T follicular helper cell (primary cell): ENCODE results near the gene KRTAP10-5.
"Not testable (repeated sequence)": the region's sequence is repeated elsewhere in the genome, so short reads cannot be mapped to it uniquely, and the experiment has no call there.

Experiments
- DNase-seq: peaks from one replicate; pipeline ENCODE4 v3.0.0-alpha.2; 2020; ENCODE audit warnings: low read depth
- total RNA-seq, 2 experiments: gene quantifications; one replicate each; lab custom pipeline; 2026; lab: John Stamatoyannopoulos, UW

The KRTAP10-5 gene, protein sequence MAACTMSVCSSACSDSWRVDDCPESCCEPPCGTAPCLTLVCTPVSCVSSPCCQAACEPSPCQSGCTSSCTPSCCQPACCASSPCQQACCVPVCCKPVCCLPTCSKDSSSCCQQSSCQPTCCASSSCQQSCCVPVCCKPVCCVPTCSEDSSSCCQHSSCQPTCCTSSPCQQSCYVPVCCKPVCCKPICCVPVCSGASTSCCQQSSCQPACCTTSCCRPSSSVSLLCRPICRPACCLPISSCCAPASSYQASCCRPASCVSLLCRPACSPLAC
- total RNA-seq, result 0 reads per million in 2 experiments

DNA sequence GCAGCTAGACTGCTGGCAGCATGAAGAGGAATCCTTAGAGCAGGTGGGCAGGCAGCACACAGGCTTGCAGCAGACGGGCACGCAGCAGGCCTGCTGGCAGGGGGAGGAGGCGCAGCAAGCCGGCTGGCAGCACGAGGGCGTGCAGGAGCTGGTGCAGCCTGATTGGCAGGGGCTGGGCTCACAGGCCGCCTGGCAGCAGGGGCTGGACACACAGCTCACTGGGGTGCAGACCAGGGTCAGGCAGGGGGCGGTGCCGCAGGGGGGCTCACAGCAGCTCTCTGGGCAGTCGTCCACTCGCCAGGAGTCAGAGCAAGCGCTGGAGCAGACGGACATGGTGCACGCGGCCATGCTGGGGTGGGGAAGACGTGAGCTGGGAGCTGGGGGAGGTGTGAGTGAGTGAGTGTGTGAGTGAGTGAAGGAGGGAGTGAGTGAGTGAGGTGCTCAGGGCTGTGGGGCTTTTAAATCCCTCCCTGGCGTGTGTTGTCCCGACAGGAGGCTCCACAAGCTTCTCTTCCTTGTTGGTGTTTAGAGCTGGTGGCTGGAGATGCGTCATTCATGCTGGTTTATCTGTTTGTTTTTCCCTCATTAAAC is at the start of gene KRTAP10-5:
Gene KRTAP10-5, minus strand, starts transcription at position 374 of the 591 bp plus-strand sequence. Its CDS starts 26 bp downstream, at position 348.
- DNase-seq, result not testable (repeated sequence)

DNA sequence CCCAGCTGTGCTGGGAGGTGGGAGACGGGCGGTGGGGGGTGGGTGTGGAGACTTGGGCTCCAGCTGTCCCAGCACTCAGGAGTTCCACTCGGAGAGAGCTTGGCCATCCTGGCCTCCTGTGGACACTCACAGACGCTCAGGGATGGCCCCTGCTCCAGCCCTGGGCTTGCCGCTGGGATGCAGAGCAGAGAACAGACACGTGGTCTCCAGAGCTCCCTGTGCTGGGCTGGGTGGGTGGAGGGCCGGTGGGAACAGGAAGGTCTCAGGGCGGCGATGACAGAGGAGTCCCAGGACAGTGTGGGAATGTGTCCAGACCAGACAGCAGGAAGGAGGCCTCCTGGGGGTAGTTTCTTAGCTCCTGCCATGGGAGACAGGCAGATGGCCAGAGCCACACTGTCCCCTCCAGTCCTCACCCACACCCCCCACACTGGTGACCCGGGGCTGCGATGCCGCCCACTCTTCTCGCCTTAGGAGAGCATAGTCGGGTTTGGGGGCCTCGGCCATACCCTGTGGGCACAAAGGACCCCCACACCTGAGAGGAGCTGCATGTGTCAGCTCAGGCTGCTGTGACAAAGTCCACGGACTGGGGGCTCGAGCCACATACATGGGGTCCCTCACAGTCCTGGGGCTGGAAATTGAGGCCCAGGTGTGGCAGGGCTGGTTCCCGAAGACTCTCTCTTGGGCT is 48.4 kb upstream of the KRTAP10-5 start:
- no peak for DNase-seq

DNA sequence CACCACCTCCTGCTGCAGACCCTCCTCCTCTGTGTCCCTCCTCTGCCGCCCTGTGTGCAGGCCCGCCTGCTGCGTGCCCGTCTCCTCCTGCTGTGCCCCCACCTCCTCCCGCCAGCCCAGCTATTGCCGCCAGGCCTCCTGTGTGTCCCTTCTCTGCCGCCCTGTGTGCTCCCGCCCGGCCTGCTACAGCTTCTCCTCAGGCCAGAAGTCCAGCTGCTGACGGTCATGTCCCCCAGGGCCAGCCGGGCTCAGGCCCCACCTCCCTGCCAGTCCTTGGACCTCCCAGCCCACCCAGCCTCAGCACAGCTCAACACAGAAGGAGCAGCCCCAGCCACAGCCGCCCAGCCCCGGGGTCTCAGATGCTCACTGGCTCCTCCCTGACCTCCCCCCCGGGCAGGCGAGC is 47.4 kb upstream of the KRTAP10-5 start:
- not testable (repeated sequence) for DNase-seq

DNA sequence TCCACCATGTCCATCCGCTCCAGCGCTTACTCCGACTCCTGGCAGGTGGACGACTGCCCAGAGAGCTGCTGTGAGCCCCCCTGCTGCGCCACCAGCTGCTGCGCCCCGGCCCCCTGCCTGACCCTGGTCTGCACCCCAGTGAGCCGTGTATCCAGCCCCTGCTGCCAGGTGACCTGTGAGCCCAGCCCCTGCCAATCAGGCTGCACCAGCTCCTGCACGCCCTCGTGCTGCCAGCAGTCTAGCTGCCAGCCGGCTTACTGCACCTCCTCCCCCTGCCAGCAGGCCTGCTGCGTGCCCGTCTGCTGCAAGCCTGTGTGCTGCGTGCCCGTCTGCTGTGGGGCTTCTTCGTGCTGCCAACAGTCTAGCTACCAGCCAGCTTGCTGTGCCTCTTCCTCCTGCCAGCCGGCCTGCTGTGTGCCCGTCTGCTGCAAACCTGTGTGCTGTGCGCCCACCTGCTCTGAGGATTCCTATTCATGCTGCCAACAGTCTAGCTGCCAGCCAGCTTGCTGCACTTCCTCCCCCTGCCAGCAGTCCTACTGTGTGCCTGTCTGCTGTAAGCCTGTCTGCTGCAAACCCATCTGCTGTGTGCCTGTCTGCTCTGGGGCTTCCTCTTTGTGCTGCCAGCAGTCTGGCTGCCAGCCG is 46.9 kb upstream of the KRTAP10-5 start:
- DNase-seq, result not testable (repeated sequence)

DNA sequence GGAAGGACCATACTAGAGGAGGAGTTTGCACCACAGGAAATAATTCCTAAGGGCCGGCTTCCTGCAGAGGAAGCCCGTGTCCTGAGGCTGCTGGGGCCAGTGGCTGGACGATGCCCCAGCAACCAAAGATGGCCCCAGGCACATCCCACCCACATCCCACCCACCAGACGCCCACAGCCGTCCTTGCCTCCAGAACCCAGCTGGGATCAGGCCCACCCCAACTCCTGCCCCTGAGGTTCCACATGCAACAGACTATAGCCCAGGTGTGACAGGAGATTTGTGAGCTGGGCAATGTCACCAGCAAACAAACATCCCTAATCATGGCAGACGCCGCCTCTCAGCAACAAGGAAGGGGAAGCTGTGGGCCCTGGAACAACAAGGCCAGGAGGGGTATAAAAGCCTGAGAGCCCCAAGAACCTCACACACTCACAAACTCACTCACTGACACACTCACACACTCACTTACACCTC is 46.3 kb upstream of the KRTAP10-5 start, which contains the start of gene KRTAP10-9:
Gene KRTAP10-9, plus strand, starts transcription at position 421 of the 471 bp plus-strand sequence. CDS start 79 bp downstream, outside the sequence.
- no peak for DNase-seq

DNA sequence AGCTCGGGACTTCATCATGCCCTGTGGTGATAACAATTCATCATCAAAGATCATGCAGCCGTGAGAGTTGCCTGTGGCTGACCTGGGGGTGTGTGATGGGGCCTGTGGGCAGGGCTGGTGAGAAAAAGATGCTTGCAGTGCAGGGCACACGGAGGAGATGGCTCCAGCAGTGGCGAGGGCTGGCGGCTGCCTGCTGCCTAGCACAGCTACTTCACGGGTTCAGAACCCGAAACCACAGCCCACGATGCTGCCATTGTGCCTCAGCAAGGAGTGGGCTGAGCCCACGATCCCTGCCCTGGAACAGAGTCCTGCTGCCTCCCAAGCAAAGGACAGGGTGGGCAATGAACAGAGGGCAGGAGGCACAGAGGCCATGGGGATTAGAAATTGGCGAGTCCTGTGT is 45.9 kb upstream of the KRTAP10-5 start:
- DNase-seq, result no peak

DNA sequence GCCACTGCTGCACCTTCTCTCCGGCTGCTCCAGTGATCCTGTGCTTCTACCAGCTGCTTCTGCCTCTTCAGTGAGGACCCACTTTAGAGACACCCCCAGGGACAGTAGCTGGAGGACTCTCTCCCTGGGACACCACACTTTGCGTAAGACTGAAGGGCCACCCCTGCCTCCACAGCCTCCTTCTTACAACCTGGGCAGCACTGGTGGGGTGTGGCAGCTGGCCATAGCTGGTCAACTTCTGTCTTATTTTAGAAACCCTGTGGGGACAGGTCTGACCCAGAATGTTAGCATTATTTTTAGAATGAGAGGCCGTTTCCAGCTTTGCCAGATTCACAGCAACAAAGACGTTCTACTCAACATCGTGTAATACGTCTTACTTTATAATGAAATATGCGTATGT is 45.4 kb upstream of the KRTAP10-5 start:
- no peak for DNase-seq

DNA sequence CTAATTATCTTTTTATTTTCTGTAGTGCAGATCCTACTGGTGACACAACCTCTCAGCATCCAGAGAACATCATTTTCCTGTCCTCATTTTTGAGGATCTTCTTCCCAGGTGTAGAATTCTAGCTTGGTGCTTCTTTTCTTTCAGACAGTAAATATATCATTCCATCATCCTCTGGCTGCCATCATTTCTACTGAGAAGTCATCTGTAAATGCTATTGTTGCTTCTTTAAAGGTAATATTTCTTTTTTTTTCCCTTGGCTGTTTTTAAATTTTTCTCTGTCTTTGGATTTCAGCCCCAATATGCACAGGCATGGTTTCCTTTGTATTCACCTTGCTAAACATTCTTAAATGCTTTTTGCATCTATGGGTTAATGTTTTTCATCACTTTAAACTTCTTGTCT is 43.2 kb upstream of the KRTAP10-5 start:
- DNase-seq, result no peak

DNA sequence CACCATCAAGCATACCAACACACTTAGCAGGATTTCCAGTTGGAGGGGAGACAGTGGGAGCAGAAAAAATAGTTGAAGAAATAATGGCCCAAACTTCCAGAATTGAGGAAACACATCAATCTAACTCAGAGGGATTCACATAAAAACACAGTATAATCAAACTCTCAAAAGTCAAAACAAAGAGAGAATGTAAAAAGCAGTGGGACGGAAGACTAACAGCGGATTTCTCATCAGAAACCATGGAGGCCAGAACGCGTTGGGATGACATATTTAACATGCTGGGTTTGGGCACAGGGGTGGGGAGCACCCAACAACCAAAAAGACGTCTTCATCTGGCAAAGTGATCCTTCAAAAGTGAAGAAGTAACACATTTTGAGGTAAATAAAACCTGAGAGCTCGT is 39.5 kb upstream of the KRTAP10-5 start:
- no peak for DNase-seq

DNA sequence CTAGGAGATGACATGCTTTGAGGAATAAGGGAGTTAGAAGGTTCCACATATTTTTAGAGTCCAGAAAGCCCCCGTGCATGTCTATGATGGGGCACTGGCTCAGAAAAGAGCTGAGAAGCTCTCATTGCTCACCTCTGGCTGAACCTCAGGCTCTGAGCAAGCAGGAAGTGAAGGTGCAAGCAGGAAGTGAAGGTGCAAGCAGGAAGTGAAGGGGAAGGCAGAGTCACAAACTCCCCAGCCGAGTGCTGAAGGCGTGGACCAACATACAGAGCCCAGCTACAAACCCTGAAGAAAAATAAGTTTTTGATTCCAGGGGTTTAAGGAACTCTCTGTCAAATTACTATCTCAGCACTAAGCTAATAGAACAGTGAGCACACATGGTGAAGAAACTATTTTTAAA is 38.5 kb upstream of the KRTAP10-5 start:
- DNase-seq, result peak; percentile 47

DNA sequence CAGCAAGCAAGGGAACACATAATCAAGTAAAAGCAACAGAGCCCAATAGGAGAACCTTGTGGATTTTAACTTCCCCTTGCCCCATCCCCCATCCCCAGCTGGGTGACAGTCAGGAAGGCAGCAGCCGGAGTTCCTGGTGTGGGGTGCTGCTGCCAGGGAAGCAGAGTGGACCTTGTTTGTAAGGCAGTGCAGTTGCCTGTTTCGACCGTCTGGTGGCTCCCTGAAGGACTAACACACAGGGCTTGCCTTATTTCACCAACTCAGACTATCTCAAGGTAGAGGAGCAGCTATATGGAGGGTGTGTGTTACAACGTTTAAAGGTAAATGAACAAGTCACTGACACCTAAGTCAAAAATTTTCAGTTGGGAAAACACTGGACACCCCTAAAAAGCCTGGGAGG is 38.1 kb upstream of the KRTAP10-5 start:
- no peak for DNase-seq

DNA sequence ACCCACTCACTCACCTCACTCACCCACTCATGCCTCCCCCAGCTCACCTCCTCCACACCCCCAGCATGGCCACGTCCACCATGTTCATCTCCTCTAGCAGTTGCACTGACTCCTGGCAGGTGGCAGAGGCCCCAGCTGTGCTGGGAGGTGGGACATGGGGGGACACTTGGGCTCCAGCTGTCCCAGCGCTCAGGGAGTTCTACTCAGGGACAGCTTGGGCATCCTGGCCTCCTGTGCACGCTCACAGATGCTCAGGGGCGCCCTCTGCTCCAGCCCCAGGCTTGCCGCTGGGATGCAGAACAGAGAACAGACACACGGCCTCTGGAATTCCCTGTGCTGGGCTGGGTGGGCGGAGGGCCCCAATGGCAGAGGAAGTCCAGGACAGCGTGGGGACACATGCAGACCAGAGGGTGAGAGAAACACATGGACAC is 36.7 kb upstream of the KRTAP10-5 start:
- DNase-seq, result no peak

DNA sequence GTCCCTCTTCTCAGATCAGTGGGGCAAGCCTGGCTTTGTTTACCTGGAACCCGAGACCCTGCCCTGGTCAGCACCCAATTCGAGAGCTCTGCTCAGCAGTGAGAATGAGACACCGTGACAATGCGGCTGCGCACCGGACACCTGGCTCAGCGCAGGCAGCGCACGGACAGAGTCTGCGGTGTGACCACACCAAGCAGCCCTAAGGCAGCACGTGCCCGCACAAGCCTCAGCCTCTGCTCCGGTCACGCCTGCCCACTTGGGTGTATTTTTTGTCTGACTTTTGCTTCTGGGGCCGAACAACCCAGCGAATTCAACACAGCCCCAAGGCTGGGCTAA is 36.2 kb upstream of the KRTAP10-5 start:
- DNase-seq, result no peak

DNA sequence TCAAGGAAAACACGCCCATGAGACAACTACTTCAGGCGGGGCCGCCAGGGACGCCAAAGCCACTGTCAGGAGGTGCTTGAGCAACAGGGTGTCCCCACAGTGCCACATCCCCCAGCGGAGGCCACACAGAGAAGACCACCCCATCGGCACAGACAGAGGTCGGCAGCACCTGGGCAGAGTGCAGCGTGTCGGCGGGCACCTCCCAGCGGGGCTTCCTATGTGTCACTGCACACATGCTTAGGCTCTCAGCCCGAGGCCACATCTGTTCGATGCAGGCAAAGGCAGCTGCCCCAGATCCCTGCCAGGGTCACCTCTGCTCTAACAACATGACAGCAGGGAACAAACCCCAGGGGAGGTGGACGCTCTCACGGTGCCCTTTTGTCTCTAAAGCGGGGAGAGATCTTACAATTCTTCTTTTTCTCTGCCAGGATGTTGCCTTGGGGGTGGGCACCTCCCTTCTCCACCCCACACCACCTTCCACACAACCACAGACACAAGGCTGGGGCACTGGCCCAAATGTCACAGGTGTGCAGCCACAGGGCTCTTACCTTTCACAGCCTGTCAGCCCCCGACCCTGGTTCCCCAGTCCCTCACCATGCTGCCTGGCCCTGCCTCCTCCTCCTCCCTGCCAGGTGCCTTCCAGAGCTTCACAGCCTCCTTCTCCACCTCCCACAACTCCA is 35.6 kb upstream of the KRTAP10-5 start:
- no peak for DNase-seq

DNA sequence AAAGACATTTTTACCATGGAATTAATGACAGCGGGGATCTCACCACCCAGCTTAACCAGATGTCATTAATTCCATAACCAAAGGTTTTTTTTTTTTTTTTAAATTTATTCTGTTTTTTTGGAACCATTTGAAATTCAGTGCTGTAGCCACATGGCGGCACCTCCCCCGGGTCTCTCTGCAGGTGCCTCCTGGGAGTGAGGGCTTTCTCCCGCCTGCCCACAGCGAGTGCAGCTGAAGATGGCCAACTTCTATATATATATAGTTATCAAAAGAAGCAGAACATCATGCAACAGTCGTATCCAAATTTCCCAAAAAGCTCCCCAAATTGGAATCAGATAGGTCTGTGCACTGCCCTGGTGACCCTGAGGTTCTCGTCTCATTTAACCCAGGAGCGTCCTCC is 35.1 kb upstream of the KRTAP10-5 start:
- no peak for DNase-seq

DNA sequence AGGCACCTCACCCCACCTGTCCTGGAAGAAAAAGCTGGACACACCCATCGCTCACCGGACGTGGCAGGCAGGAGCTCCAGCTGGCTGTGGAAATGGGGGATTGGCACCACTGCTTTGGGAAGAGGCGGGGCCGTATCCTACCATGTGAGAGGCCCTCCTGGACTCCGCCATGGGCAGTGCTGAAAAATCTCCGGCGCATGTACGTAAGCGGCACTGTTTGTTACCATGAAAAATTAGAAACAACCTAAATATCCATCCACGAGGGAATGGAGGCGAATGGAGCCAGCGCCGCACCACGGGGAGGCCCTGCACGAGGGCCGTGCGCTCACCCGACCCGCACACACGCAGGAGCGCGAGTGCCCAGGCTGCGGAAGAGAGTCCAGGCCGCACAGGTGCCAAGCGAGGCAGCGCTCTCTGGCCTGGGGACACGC is 34.6 kb upstream of the KRTAP10-5 start:
- no peak for DNase-seq

DNA sequence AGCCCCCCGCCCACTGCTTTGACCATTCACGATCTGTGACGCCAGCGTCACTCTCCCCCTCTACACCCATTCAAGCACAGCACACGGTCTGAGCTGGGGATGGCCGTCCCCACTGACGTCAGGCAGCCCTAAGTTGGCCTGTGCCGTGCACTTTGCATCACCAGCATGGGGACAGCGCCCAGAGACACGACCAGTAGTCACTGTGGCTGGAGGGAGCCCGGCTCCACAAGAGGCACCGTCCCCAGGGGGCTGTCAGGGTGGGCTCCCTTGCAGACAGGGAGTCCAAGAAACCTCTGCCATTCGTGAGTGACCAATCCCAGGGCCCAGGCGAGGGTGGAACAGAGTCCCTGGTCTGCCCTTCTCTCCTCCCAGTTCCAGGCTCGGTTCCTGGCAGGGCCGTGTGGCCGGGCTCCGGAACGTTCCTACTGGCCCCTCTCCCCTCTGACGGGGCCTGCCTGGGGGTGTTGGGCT is 33.8 kb upstream of the KRTAP10-5 start:
- DNase-seq, result no peak

DNA sequence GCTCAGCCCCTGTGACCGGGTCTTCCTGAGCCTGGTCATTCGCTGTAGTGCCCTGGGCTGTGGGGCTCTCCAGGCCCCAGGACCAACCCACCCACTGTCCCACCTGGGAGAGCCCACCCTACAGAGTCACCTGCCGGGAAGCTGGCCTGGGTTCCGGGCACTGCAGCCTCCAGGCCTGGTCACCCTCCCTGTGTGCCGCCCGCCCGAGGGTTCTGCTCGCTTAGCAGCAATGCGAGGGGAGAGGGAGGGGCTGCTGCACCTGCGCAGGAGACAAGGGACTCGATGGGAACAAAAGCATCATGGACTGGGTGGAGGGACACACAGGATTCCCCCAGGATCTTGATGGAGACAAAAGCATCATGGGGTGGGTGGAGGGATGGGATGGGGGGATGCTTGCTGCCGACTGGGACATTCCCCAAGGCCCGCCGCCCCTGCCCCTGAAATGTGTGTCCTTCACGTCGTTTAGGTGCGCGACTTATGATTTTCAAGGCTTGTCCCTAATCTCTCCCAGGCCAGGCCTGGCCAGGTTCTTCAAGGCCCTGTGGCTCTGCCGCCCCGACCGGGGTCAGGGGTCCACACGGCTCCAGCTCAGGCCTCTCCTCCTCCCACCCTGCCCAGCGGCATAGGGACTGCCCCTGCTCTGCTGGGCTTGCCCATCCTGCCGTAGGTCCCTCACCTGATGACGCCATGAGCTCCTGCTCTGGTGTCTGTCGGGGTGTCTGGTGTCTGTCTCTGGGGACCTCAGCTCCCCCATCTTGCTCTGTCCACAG is 33.2 kb upstream of the KRTAP10-5 start:
- DNase-seq, result no peak

DNA sequence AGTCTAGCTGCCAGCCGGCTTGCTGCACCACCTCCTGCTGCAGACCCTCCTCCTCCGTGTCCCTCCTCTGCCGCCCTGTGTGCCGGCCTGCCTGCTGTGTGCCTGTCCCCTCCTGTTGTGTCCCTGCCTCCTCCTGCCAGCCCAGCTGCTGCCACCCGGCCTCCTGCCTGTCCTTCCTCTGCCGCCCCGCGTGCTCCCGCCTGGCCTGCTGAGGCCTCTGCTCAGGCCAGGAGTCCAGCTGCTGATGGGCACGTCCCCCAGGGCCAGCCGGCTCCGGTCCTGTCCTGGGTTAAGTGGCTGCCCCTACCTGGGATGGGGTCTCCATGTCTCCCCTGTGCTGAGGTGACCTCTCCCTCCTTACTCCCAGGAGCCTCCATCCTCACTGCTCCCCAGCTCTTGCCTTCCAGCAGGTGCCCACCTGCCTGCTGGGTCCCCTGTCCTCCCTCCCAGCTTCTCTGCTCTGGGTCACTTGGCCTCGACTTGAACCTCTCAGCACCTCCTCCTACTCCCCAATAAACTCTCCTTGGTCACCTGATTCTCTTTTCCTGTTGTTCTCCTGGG is 32.3 kb upstream of the KRTAP10-5 start:
- DNase-seq, result no peak

DNA sequence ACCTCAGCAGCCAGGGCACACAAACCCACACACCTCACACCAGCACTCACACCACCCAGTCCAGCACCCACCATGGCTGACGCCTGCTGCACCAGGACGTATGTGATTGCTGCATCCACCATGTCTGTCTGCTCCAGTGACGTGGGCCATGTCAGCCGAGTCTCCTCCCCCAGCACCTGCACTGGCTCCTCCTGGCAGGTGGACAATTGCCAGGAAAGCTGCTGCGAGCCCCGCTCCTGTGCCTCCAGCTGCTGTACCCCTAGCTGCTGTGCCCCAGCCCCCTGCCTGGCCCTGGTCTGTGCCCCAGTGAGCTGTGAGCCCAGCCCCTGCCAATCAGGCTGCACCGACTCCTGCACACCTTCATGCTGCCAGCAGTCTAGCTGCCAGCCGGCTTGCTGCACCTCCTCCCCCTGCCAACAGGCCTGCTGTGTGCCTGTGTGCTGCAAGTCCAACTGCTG is 31.7 kb upstream of the KRTAP10-5 start, which contains the start of gene KRTAP10-8:
Gene KRTAP10-8, plus strand, starts transcription at position 51 of the 458 bp plus-strand sequence. Its CDS starts 22 bp downstream, at position 73.
- DNase-seq, result no peak
